Measurements from ENCODE around the gene MTLN.
"Not testable (repeated sequence)": the region's sequence is repeated elsewhere in the genome, so short reads cannot be mapped to it uniquely, and the experiment has no call there.

The MTLN gene, protein sequence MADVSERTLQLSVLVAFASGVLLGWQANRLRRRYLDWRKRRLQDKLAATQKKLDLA

GRCh38 chr2:110211938-110212858 is at the start of gene MTLN:
TSS of gene MTLN (minus strand) at chr2:110212547. CDS start at chr2:110212525, 22 bp downstream.
- DNase-seq, result peak; percentile 51 to 59

DNA sequence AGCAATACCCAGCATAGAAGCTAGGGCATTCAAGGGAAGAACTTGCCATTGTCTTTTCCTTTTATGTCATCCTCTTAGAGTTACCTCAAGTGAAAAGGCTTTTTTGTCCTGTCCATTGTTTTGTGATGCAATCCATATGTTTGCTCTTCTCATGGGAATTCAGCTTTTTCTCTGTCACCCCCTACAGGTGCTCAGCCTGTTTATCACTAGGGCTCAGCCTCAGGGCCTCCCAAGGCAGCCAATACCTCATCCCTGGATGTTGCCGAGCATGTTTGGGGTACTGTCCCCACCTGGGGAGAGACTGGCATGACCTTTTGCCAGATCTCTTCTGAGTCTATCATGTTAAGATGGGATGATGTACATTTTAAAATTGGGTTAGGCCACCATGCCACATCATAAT is 49.6 kb upstream of the MTLN start:
- DNase-seq, result not testable (repeated sequence)

GRCh38 chr2:110248081-110248795 is 35.9 kb upstream of the MTLN start:
- DNase-seq, result not testable (repeated sequence)

- not testable (repeated sequence) for DNase-seq
Observed at GRCh38 chr2:110245488-110246435, 33.4 kb upstream of the MTLN start.

DNA sequence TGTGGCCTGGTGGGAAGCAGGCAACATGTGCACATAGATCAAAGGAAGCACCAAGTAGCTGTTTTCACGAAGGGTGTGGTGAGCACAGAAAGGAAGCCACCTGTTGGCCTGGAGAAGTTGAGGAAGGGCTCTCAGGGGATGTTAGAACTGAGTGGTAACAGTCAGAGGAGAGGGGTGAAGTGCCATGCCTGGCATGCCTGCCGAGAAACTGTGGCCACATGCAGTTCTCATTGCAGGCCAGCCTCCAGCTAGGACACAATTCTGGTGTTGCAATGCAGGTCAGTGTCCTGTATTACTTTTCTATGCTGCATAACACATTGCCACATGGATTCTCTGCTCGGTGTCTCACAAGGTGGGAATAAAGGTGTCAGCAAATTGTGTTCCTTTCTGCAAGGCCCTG is 30.9 kb upstream of the MTLN start:
- DNase-seq, result not testable (repeated sequence)

- not testable (repeated sequence) for DNase-seq
Observed at GRCh38 chr2:110234514-110234913, 22.2 kb upstream of the MTLN start.

- not testable (repeated sequence) for DNase-seq
Observed at GRCh38 chr2:110229886-110230285, 17.5 kb upstream of the MTLN start.

GRCh38 chr2:110222626-110223025 is 10.3 kb upstream of the MTLN start:
- DNase-seq, result not testable (repeated sequence)

- no peak for DNase-seq
Observed at GRCh38 chr2:110221938-110222337, 9.6 kb upstream of the MTLN start.

DNA sequence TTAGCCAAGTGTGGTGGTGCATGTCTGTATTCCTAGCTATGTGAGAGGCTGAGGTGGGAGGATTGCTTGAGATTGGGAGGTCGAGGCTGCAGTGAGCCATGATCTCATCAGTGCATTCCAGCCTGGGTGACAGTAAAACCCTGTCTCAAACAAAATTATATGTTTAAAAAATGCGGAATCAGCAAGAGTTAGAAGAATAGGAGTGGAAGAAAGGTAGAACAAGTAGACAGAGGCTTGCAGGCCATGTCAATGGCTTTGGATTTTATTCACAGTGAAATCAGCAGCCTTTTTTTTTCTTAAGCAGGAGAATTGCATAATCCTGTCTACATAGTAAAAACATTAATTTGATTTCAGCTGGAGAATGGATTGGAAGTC is 7.8 kb upstream of the MTLN start:
- no peak for DNase-seq

- DNase-seq, result no peak
Observed at GRCh38 chr2:110219496-110220189, 7.3 kb upstream of the MTLN start.

DNA sequence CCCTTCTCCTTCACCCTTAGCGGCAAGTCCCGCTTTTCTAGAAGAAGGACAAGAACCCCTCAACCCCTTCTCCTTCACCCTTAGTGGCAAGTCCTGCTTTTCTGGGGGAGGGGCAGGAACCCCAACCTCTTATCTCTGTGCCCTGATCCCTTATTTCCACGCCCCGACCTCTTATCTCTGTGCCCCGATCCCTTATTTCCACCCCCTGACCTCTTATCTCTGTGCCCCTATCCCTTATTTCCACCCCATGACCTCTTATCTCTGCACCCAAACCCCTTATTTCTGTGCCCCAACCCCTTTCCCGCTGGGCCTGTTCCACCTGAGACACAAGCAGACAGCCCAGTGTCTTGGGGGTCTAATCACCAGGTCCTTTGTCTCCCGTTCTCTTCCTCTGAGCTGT is 6.5 kb upstream of the MTLN start:
- not testable (repeated sequence) for DNase-seq

DNA sequence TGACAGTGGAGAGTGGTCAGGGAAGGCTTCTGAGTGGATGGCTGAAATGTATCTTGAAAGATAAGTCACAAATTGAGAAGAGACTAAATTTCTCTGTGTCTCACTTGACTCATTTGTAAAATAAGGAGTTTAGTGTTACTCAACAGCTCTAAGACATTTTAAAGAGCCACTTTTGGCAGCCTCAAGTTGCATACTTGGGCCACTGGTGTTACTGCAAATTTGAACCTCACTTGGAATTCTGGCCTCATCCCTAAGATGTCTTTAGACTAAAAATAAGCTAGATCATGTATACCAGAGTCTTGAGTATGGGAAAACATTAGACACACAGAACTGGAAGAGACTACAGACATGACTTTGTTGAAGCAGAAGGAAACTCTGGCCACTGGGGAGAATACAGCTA is 4.5 kb upstream of the MTLN start:
- no peak for DNase-seq

DNA sequence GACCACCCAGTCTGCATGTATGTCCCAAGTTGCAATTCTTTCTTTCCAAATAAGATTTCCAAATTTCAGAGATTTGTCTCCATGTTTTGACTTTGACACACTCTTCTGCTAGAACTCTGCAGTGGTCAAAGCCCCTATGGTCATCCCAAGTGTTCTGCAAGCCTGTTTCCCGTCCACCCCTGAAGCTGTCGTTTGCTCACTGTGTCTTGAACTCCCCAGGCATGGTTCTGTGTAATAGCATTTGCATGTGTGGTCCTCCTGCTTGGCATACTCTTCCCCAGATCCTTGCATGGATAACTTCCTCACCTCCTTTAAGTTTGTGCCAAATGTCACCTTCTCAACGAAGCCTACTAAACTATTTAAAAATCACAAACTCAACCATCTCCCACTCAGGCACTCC is 3.9 kb upstream of the MTLN start:
- DNase-seq, result no peak

- DNase-seq, result no peak
Observed at GRCh38 chr2:110215566-110216158, 3.3 kb upstream of the MTLN start.

DNA sequence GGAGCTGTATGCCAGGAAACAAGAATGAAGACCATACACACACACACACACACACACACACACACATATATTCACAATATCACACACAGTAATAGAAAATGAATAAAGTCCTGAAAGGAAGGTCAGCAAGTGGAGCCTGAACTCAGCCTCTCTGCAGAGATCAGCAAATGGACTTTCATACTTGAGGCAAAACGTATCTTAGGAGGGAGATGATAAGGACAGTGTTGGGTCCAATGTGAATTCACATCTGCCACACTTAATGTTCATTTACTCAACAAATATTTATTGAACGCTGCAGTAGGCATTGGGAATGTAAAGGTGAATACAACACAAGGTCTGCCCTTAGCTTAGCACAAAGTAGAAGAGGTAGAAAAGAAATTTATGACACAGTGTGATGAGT is 2.7 kb upstream of the MTLN start:
- no peak for DNase-seq

- not testable (repeated sequence) for DNase-seq
Observed at GRCh38 chr2:110213522-110213921, 1.2 kb upstream of the MTLN start.

- no peak for DNase-seq
Observed at GRCh38 chr2:110205660-110206455, 6.5 kb downstream of the MTLN start.

- peak; percentile 71 to 80 for DNase-seq
Observed at GRCh38 chr2:110204408-110205385, 7.7 kb downstream of the MTLN start, which contains the start of gene NPHP1. TSS of gene NPHP1 (minus strand) at chr2:110205013. CDS start at chr2:110204968, 45 bp downstream.
